T47D (cell line): ENCODE results near the gene IGSF22.

Experiments used
- DNase-seq, 2 experiments: peaks; one replicate each; pipeline versions ENCODE4 v3.0.0 to v3.0.0-alpha.2; 2011 to 2012; ENCODE audit warnings: low read depth in 1 of 2, low spot score in 1 of 2
- JUND ChIP-seq: IDR thresholded peaks from 2 replicates; pipeline ENCODE4 v1.6.1; 2012; ENCODE audit warnings: low read depth
- in situ Hi-C: cut with HindIII; loops from 2 replicates; pipeline ENCODE4 v1.10.0; 2016; ENCODE audit warnings: low sequenced_read_pairs, low pct_unique_long_range_greater_than_20kb

IGSF22 gene

GRCh38 chr11:18720808-18721560, 5.0 kb downstream of the IGSF22 start:
- DNase-seq: peak; percentile 43 to 86
- in situ Hi-C loops: no loop called here
- TF ChIP-seq JUND: no peak

- DNase-seq: no peak
- TF ChIP-seq JUND: no peak
- in situ Hi-C loops: no loop called here
Observed at GRCh38 chr11:18720091-18720807, 5.7 kb downstream of the IGSF22 start.

- TF ChIP-seq JUND: no peak
Observed at GRCh38 chr11:18715476-18715875, 10.5 kb downstream of the IGSF22 start.

GRCh38 chr11:18714443-18714780, 11.6 kb downstream of the IGSF22 start:
- in situ Hi-C loops: no loop called here
- no peak for TF ChIP-seq JUND
- no peak for DNase-seq

More at GRCh38 chr11:18715476-18715875, 10.5 kb downstream of the IGSF22 start:
- in situ Hi-C loops: no loop called here
- DNase-seq: no peak

- DNase-seq: no peak
- no peak for TF ChIP-seq JUND
- in situ Hi-C loops: no loop called here
Observed at GRCh38 chr11:18713646-18714442, 12.1 kb downstream of the IGSF22 start.

- in situ Hi-C loops: no loop called here
- no peak for DNase-seq
Observed at GRCh38 chr11:18710545-18710944, 15.4 kb downstream of the IGSF22 start.

GRCh38 chr11:18709414-18709813, 16.6 kb downstream of the IGSF22 start:
- no peak for TF ChIP-seq JUND
- in situ Hi-C loops: no loop called here

More at GRCh38 chr11:18710545-18710944, 15.4 kb downstream of the IGSF22 start:
- TF ChIP-seq JUND: no peak

GRCh38 chr11:18707811-18708340, 18.1 kb downstream of the IGSF22 start:
- no peak for TF ChIP-seq JUND
- in situ Hi-C loops: no loop called here
- DNase-seq: no peak

More at GRCh38 chr11:18709414-18709813, 16.6 kb downstream of the IGSF22 start:
- no peak for DNase-seq

GRCh38 chr11:18706330-18707243, 19.4 kb downstream of the IGSF22 start:
- in situ Hi-C loops: no loop called here
- no peak for TF ChIP-seq JUND
- no peak for DNase-seq

- TF ChIP-seq JUND: no peak
- in situ Hi-C loops: no loop called here
- DNase-seq: no peak
Observed at GRCh38 chr11:18705651-18706281, 20.2 kb downstream of the IGSF22 start.

- in situ Hi-C loops: no loop called here
- DNase-seq: no peak
- TF ChIP-seq JUND: no peak
Observed at GRCh38 chr11:18704698-18705097, 21.3 kb downstream of the IGSF22 start.
